8988T (cell line): Measurements from ENCODE around the gene RNU6-9.

Experiments used
- DNase-seq: peaks from one replicate; pipeline ENCODE4 v3.0.0; 2011

The RNU6-9 gene

DNA sequence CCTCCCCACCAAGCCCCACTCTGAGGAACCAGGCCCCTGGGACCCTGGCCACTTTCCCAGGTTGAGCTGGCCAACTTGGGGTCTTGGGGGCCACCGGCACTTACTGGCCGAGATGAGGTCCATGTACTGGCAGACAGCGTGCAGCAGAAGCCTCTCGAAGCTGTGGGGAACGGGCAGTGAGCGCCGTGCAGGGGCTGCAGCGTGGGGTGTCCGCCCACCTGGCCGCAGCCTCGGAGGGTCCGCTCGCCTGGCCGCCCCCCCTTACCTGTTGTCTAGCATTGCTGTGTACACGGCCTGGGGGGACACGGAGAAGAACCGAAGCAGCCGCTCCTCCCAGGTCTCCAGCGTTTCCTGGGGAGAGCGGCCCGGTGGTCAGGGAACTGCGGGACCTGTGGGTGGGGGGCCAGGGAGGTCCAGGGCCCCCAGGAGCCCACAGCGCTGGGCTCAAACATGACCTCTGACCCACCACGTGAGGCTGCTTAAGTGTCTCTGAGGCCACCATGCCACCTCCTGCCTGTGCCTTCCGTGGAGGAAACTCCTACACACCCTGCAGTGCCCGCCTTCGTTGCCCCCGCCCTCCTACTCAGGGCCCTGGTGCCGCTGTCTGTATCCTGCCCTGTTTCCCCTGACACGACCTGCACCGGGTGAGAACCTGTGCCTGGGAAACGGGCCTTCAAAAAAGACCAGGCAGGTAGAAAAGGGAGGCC is 6.2 kb downstream of the RNU6-9 start:
- DNase-seq = no peak

DNA sequence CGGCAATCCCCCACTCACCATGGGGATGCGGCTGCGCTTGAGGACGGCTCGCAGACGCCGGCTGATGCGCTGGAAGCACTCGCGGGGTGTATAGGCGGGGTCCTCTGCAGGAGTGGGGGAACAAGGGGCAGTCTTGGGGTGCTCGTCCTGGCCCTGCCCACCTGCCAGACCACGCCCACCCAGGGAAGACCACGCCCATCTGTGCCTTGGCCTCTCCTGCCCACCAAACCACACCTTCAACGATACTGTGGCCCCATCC is 6.7 kb downstream of the RNU6-9 start:
- DNase-seq = no peak

- peak; percentile 94 for DNase-seq
Observed at GRCh38 chr19:900302-901111, 7.2 kb downstream of the RNU6-9 start.

- no peak for DNase-seq
Observed at GRCh38 chr19:901216-902092, 8.2 kb downstream of the RNU6-9 start.

DNA sequence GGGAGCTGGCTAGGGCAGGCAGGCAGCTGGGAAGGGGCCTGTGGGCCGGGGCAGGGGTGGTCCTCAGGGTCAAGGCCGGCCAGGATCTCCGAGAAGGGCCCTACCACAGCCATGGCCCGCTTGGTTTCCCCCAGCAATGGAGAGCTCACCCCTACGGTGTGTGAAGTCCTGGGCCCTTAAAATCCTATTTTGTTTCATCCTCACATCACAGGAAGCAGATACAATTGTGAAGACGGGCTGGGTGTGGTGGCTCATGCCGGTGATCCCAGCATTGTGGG is 8.7 kb downstream of the RNU6-9 start:
- no peak for DNase-seq

DNA sequence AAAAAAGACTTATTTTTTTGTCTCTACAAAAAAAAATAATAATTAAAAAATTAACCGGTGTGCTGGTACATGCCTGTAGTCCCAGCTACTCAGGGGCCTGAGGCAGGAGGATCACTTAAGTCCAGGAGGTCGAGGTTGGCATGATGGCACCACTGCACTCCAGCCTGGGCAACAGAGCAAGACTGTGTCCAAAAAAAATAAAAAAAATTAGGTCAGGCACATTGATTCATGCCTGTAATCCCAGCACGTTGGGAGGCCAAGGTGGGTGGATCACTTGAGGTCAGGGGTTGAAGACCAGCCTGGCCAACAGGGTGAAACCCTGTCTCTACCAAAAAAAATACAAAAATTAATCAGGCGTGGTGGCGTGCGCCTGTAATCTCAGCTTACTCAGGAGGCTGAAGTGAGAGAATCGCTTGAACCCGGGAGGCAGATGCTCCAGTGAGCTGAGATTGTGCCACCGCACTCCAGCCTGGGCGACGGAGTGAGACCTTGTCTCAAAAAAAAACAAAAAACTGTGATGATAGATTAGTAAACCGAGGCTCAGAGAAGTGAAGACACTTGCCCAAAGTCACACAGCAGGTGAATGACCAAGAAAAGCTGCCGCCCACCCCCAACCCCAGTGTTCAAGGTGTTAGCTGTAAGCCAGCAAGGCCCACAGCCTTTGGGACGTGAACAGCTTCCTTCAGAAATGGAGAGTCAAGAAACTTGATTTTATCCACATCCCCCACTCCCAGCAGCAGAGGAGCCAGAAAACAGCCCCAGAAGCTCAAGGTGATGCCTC is 9.4 kb downstream of the RNU6-9 start:
- DNase-seq = no peak

GRCh38 chr19:903266-903797 is 10.0 kb downstream of the RNU6-9 start:
- no peak for DNase-seq

DNA sequence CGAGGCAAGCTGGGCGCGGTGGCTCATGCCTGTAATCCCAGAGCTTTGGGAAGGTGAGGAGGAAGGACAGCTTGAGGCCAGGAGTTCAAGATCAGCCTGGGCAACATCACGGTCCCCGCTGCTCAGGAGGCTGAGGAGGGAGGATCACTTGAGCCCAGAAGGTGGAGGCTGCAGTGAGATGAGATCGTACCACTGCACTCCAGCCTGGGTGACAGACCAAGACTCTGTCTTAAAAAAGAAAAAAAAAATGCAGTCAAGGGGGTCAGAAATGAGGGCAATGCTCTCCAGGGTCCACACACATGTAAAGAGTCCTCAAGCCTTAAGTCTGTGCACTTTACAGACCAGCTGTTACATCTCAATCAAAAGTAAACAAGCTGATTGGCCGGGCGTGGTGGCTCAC is 11.3 kb downstream of the RNU6-9 start:
- no peak for DNase-seq

DNA sequence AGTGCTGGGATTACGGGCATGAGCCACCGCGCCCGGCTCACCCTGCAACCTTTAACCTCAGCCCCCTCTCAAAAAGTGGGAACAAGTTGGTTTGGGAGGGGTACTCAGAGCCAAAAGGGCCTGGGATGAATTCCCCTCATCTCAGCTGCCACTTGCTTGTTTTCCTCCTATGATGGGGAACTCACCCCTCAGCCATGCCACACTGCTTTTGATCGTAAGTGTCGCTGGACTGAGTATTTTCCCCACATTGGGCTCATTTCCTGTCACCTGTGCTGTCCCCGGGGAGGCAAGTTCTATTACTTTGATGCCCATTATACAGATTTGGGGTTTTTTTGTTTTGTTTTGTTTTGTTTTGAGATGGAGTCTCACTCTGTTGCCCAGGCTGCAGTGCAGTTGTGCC is 13.2 kb downstream of the RNU6-9 start:
- no peak for DNase-seq

DNA sequence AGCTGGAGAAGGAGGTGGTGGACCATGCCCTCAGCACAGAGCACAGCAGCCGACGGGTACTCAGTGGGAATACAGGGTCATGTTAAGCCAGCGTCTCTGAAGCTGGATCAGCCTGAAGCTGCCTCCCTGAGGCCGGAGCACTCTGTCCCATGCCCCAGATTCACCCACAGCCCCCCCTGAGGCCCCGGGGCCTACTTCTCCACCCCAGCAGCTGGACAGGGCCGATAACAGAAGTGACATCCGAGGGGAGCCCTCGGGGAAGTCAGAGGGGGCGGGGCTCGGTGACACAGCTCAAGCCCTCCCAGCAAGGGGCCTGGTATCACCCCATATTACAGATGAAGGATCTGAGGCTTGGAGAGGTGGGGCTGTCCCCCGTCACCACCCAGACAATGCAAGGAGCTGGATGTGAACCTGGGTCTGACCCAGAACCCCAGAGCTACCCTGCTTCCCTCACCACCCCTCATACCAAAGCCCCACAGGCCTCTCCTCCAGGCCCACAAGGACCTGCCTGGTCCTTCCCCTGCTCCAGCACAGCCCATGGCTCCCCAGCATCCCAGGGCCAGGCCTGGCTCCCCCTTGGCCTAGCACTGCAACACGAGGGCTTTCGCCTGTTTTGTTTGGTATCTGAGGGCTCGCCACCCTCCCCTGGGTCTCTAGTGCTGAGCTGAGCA is 14.0 kb downstream of the RNU6-9 start:
- no peak for DNase-seq

- no peak for DNase-seq
Observed at GRCh38 chr19:911197-912033, 18.1 kb downstream of the RNU6-9 start.

- DNase-seq = no peak
Observed at GRCh38 chr19:912181-913079, 19.1 kb downstream of the RNU6-9 start.

DNA sequence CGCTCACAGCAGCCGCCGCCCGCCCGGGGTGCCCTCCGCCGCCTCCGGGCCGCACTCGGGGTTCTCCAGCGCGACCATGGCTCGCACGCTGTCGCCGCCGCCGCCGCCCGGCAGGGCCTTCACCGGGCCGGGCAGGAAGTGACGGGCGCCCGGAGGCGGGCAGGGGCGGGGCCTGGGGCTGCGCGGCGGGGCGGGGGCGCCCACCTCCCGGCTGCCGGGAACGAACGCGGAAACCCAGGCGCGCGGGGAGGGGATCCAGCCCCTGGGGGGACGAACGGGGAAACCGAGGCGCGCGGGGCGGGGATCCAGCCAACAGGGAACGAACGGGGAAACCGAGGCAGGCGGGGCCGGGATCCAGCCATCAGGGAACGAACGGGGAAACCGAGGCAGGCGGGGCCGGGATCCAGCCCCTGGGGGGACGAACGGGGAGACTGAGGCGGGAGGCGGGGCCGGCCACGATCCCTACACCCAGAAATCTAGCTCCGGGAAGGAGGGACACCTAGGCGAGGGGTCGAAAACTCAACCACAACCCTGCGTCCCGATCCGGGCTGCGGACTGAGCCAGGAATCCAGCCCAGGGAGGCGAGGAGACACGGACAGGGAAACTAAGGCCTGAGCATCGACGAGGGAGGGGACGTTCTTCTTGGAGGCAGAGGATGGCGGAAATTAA is 19.9 kb downstream of the RNU6-9 start, which contains the start of gene R3HDM4:
R3HDM4 (minus strand) TSS at position 140 of the 669 bp plus-strand sequence; CDS start at position 78, 62 bp downstream.
- DNase-seq = peak; percentile 96

DNA sequence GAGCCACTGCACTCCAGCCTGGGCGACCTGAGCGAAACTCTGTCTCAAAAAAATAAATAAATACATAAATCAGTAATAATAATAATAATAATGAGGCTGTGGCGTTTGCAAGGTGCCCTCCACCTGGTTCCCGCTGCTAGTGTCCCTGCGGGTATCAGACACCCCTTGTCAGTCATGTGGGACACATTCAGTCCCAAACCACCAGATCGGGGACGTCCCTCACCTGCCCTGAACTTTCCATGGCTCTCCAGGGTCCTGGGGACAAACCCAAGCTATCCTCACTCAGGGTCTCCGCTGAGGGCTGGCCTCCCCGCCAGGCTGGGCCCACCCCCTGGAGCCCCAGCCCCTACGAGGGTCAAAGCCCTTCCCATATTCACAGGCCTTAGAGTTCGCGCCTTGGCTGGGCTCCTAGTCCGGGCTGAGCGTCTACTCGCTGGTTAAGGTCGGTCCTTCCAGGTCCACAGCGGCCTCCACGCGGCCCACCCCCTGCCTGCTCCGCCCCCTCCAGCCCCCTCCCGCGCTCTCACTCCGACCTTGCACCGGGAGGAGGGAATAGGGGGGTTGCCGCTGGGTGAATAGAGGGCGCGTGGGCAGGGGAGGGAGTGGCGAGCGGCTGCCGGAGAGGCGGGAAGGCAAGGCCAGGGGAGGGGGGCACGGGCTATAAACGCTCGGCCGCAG is 23.5 kb downstream of the RNU6-9 start:
- DNase-seq = no peak

DNA sequence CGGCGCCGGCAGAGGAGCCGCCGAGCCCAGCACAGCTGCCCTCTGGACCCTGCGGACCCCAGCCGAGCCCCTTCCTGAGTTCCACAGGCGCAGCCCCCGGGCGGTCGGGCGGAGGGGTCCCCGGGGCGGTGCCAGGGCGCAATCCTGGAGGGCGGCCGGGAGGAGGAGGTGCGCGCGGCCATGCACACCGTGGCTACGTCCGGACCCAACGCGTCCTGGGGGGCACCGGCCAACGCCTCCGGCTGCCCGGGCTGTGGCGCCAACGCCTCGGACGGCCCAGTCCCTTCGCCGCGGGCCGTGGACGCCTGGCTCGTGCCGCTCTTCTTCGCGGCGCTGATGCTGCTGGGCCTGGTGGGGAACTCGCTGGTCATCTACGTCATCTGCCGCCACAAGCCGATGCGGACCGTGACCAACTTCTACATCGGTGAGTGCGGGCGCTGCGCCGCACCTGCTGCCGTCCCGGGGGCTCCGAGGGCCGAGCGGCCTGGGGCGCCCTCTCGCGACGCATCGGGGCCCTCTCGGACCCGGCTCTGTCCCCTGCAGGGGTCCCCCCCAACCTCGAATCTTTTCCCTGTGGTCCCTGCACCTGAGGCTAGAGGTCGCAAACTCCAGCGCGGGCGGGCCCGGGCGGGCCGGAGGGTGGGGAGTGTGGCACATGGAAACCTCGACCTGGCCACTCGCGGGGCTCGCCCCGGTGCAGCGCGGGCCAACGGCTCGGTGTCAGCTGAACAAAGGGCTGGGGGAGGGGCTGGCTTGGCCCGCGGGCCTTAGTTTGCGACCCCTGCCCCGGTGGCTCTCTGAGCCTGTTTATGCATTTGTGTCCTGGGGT is 24.3 kb downstream of the RNU6-9 start, which contains the start of gene KISS1R:
KISS1R (plus strand) TSS at position 11 of the 829 bp plus-strand sequence; CDS start at position 181, 170 bp downstream.
- peak; percentile 99 for DNase-seq

DNA sequence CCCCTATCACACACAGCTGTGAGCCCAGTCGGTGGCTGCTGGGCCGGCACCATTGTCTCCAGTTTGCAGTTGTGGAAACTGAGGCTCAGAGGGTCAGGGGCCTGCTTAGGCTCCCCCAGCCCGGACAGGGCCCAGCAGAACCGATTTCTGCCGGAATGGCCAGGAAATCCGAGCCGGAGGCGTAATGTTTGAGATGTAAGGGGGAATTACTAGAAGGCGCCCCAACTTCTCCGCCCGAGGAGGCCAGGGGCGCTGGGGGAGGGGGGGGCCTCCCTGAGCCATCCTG is 24.8 kb downstream of the RNU6-9 start:
- DNase-seq = no peak

DNA sequence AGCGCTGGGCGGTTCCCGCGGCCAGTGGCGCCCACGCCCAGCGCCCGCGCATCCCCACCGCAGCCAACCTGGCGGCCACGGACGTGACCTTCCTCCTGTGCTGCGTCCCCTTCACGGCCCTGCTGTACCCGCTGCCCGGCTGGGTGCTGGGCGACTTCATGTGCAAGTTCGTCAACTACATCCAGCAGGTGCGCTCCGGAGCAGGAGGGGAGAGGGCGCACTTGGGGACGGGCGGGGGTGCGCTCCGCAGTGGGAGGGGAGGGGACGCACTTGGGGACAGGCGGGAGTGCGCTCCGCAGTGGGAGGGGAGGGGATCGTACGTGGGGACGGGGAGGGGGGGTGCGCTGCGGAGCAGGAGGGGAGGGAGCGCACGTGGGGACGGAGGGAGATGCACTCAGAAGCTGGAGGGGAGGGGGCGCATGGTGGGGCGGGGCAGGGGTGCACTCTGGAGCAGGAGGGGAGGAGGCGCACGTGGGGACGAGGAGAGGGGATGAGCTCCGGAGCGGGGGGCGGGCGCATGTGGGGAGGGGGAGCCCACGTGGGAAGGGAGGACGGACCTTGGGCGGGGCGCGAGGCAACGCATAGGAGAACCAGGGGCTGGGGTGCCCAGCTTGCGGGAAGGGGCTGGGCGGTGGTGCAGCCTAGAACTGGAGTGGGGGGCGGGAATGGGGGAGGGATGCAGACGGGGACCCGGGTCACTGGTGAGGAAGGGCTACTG is 25.4 kb downstream of the RNU6-9 start:
- DNase-seq = no peak
